MCF 10A (cell line): Measurements from ENCODE around the gene TBC1D7. TPM values are rescaled to one million over a fixed set of nuclear protein-coding genes. Genes with fewer than 3 reads are reported as not detected.

Experiments
- BruUV-seq: library from RNA; stranded (reverse); fragments of 400-500 nt; replicated peaks from 2 replicates; lab custom pipeline; 2021; lab: Mats Ljungman, UMichigan
- CTCF ChIA-PET: fragments of 300-600 bp; sonication (Branson Sonifier 250); formaldehyde crosslinking; extraction: SDS; loops from one replicate; lab custom pipeline; 2021; ENCODE audit warnings: antibody characterized with exemption, inconsistent platforms; lab: Yijun Ruan, JAX
- POLR2A ChIA-PET: fragments of 300-600, 350-650 bp; sonication (Branson Sonifier 250); formaldehyde crosslinking; extraction: SDS; loops from one replicate; lab custom pipeline; 2020; ENCODE audit warnings: antibody characterized with exemption, inconsistent platforms; lab: Yijun Ruan, JAX
- DNase-seq: peaks from one replicate; pipeline ENCODE4 v3.0.0-alpha.2; 2018; ENCODE audit not compliant: unreplicated experiment
- H3K27ac Mint-ChIP-seq: one replicate; pipeline ENCODE4 v1.8.0; 2022; ENCODE audit warnings: mild to moderate bottlenecking, low read depth, mixed read lengths; ENCODE audit not compliant: unreplicated experiment
- H3K27me3 Mint-ChIP-seq: one replicate; pipeline ENCODE4 v1.8.0; 2022; ENCODE audit warnings: mixed read lengths; ENCODE audit not compliant: insufficient read depth, unreplicated experiment
- H3K36me3 Mint-ChIP-seq: one replicate; pipeline ENCODE4 v1.8.0; 2022; ENCODE audit warnings: mild to moderate bottlenecking, moderate library complexity, mixed read lengths; ENCODE audit not compliant: insufficient read depth, unreplicated experiment
- H3K4me1 Mint-ChIP-seq: one replicate; pipeline ENCODE4 v1.8.0; 2022; ENCODE audit warnings: mixed read lengths; ENCODE audit not compliant: insufficient read depth, unreplicated experiment
- H3K4me3 Mint-ChIP-seq: one replicate; pipeline ENCODE4 v1.8.0; 2022; ENCODE audit warnings: mild to moderate bottlenecking, moderate library complexity, mixed read lengths; ENCODE audit not compliant: unreplicated experiment
- H3K9me3 Mint-ChIP-seq: one replicate; pipeline ENCODE4 v1.8.0; 2022; ENCODE audit warnings: mixed read lengths; ENCODE audit not compliant: unreplicated experiment
- CTCF ChIP-seq: fragments of 200-600 bp; IDR thresholded peaks from one replicate; pipeline ENCODE4 v1.8.0; 2022; ENCODE audit warnings: antibody characterized with exemption, mild to moderate bottlenecking; ENCODE audit not compliant: unreplicated experiment
- intact Hi-C: fragments of 100-400 bp; cut with micrococcal nuclease; formaldehyde crosslinking; loops from 2 replicates; pipeline ENCODE4 v1.14.1; 2022
- total RNA-seq: library from RNA; stranded (reverse); gene quantifications from 2 replicates; pipeline ENCODE4 v1.2.3, GENCODE V29; 2022

TBC1D7 gene
- total RNA-seq, 1 experiment from 2014 or later = 19.5 TPM

- CTCF ChIA-PET = interaction anchor here (0.8 kb wide), 1 partner anchor 26 kb away, joined by 3 read pairs; no protein-coding TSS in a partner anchor
- H3K27me3 Mint-ChIP-seq = no peaks in the 10 kb centered on the region
- no peak for DNase-seq
- peaks cover 18% of the 10 kb centered on the region for H3K36me3 Mint-ChIP-seq
- H3K4me3 Mint-ChIP-seq = no peak overlapping the region
- POLR2A ChIA-PET = interaction anchor here (0.7 kb wide), 1 partner anchor 201 kb away, joined by 3 read pairs; no protein-coding TSS in a partner anchor
- BruUV-seq = no TSS peak
- peaks cover 28% of the 10 kb centered on the region for H3K4me1 Mint-ChIP-seq
- intact Hi-C loops = no loop called here
- no peak overlapping the region for H3K27ac Mint-ChIP-seq
- H3K9me3 Mint-ChIP-seq = no peaks in the 10 kb centered on the region
- TF ChIP-seq CTCF = no peak
These were observed 23.0 kb downstream of the TBC1D7 start for GRCh38 chr6:13305288-13305687.

- Mint-ChIP-seq H3K4me3 (no peak overlapping the region), H3K9me3 (no peaks in the 10 kb centered on the region), H3K36me3 (peaks cover 18% of the 10 kb centered on the region), H3K27ac (no peak overlapping the region), H3K27me3 (no peaks in the 10 kb centered on the region), H3K4me1 (peaks cover 28% of the 10 kb centered on the region)
- ChIA-PET CTCF (interaction anchor here (0.5 to 0.8 kb wide), 4 partner anchors 19 to 526 kb away, joined by 3 read pairs; no protein-coding TSS in a partner anchor), POLR2A (interaction anchor here (0.7 kb wide), 1 partner anchor 201 kb away, joined by 3 read pairs; no protein-coding TSS in a partner anchor)
- intact Hi-C loops = no loop called here
- no TSS peak for BruUV-seq
- no peak for TF ChIP-seq CTCF
- DNase-seq = no peak
These were observed 23.6 kb downstream of the TBC1D7 start for GRCh38 chr6:13304580-13305260.

GRCh38 chr6:13304101-13304500, 24.2 kb downstream of the TBC1D7 start:
- CTCF ChIA-PET = interaction anchor here (0.5 to 0.7 kb wide), 2 partner anchors 19 to 525 kb away, joined by 3 read pairs; no protein-coding TSS in a partner anchor
- intact Hi-C loops = no loop called here
- no peak overlapping the region for H3K4me3 Mint-ChIP-seq
- peaks cover 28% of the 10 kb centered on the region for H3K4me1 Mint-ChIP-seq
- no peak for TF ChIP-seq CTCF
- H3K9me3 Mint-ChIP-seq = no peaks in the 10 kb centered on the region
- no peaks in the 10 kb centered on the region for H3K27me3 Mint-ChIP-seq
- POLR2A ChIA-PET = interaction anchor here (0.8 to 1.5 kb wide), 3 partner anchors 17 to 54 kb away, joined by 3 to 5 read pairs (median 3); no protein-coding TSS in a partner anchor
- peaks cover 17% of the 10 kb centered on the region for H3K36me3 Mint-ChIP-seq
- no peak for DNase-seq
- no peak overlapping the region for H3K27ac Mint-ChIP-seq
- no TSS peak for BruUV-seq

- Mint-ChIP-seq H3K4me1 (peaks cover 28% of the 10 kb centered on the region), H3K9me3 (no peaks in the 10 kb centered on the region), H3K27me3 (no peaks in the 10 kb centered on the region), H3K27ac (peak overlapping the region; percentile 54), H3K4me3 (no peak overlapping the region), H3K36me3 (peaks cover 12% of the 10 kb centered on the region)
- BruUV-seq = no TSS peak
- DNase-seq = peak; percentile 53
- ChIA-PET POLR2A (interaction anchor here (0.7 to 1.5 kb wide), 4 partner anchors 16 to 90 kb away, joined by 3 to 5 read pairs (median 3); no protein-coding TSS in a partner anchor), CTCF (interaction anchor here (0.7 to 0.9 kb wide), 2 partner anchors 18 to 701 kb away, joined by 3 to 4 read pairs; no protein-coding TSS in a partner anchor)
- no peak for TF ChIP-seq CTCF
- intact Hi-C loops = loop anchor here (2.0 kb wide), 1 partner anchor 23 kb away; no protein-coding TSS in a partner anchor
These were observed 24.7 kb downstream of the TBC1D7 start for GRCh38 chr6:13303668-13304017.
